ENCODE results near the gene CALM1. TPM values are rescaled to one million over a fixed set of nuclear protein-coding genes. Genes with fewer than 3 reads are reported as not detected.

The CALM1 gene
- total RNA-seq, 2 donors from 2014 or later = 237 to 287 TPM

GRCh38 chr14:90400904-90401561, 4.2 kb downstream of the CALM1 start:
- Histone ChIP-seq H3K9me3 (no peaks in the 10 kb centered on the region), H3K27me3 (replicated peaks; ENCODE audit: insufficient read depth) (no peaks in the 10 kb centered on the region), H3K36me3 (peaks cover 14 to 22% of the 10 kb centered on the region in 2 donors), H3K4me1 (replicated peaks) (peaks cover 26% of the 10 kb centered on the region), H3K27ac (peak overlapping the region in 1 of 2 donors; percentile 89), H3K4me3 (no peak overlapping the region)
- TF ChIP-seq POLR2AphosphoS5 (IDR thresholded peaks at IDR 0.05) (no peak), CTCF (IDR thresholded peaks at IDR 0.05) (no peak), POLR2A (IDR thresholded peaks at IDR 0.05) (no peak)
- intact Hi-C loops (cut with DNase I) = loop anchor here (10.0 kb wide), 1 partner anchor 224 kb away; no protein-coding TSS in a partner anchor
- WGBS = 63% methylated on average over 7 of the region's 7 CpGs
- DNase-seq (ENCODE audit: low spot score) = no peak

- 76% methylated on average over 7 of the region's 7 CpGs for WGBS
- no peaks in the 10 kb centered on the region for H3K9me3 ChIP-seq
- intact Hi-C loops (cut with DNase I) = loop anchor here (10.0 kb wide), 1 partner anchor 223 kb away; no protein-coding TSS in a partner anchor
- peak overlapping the region; percentile 35 to 89 for H3K27ac ChIP-seq
- H3K4me1 ChIP-seq (replicated peaks) = peaks cover 23% of the 10 kb centered on the region
- DNase-seq (ENCODE audit: low spot score) = no peak
- H3K4me3 ChIP-seq = no peak overlapping the region
- H3K36me3 ChIP-seq = peaks cover 14 to 22% of the 10 kb centered on the region in 2 donors
- no peaks in the 10 kb centered on the region for H3K27me3 ChIP-seq (replicated peaks; ENCODE audit: insufficient read depth)
- no peak for TF ChIP-seq POLR2A (IDR thresholded peaks at IDR 0.05)
- TF ChIP-seq CTCF (IDR thresholded peaks at IDR 0.05) = no peak
- TF ChIP-seq POLR2AphosphoS5 (IDR thresholded peaks at IDR 0.05) = no peak
Measured at GRCh38 chr14:90402016-90402415, 5.2 kb downstream of the CALM1 start.

- H3K4me3 ChIP-seq = no peak overlapping the region
- no peaks in the 10 kb centered on the region for H3K9me3 ChIP-seq
- H3K27me3 ChIP-seq (replicated peaks; ENCODE audit: insufficient read depth) = no peaks in the 10 kb centered on the region
- WGBS = 54% methylated on average over 2 of the region's 2 CpGs
- intact Hi-C loops (cut with DNase I) = loop anchor here (10.0 kb wide), 1 partner anchor 222 kb away; no protein-coding TSS in a partner anchor
- TF ChIP-seq POLR2A (IDR thresholded peaks at IDR 0.05) (no peak), CTCF (IDR thresholded peaks at IDR 0.05) (no peak), POLR2AphosphoS5 (IDR thresholded peaks at IDR 0.05) (no peak)
- H3K4me1 ChIP-seq (replicated peaks) = peaks cover 23% of the 10 kb centered on the region
- H3K36me3 ChIP-seq = peaks cover 14 to 22% of the 10 kb centered on the region in 2 donors
- DNase-seq (ENCODE audit: low spot score) = no peak
- H3K27ac ChIP-seq = peak overlapping the region; percentile 38 to 89
Measured at GRCh38 chr14:90403065-90403464, 6.2 kb downstream of the CALM1 start.

GRCh38 chr14:90405101-90405500, 8.3 kb downstream of the CALM1 start:
- H3K27ac ChIP-seq = no peak overlapping the region
- TF ChIP-seq CTCF (IDR thresholded peaks at IDR 0.05) = no peak
- TF ChIP-seq POLR2A (IDR thresholded peaks at IDR 0.05) = no peak
- no peak for TF ChIP-seq POLR2AphosphoS5 (IDR thresholded peaks at IDR 0.05)
- no peaks in the 10 kb centered on the region for H3K9me3 ChIP-seq
- intact Hi-C loops (cut with DNase I) = loop anchor here (10.0 kb wide), 1 partner anchor 220 kb away; no protein-coding TSS in a partner anchor
- no peak for DNase-seq (ENCODE audit: low spot score)
- H3K4me3 ChIP-seq = no peak overlapping the region
- no peaks in the 10 kb centered on the region for H3K27me3 ChIP-seq (replicated peaks; ENCODE audit: insufficient read depth)
- peaks cover 14% of the 10 kb centered on the region for H3K4me1 ChIP-seq (replicated peaks)
- H3K36me3 ChIP-seq = peaks cover 14 to 22% of the 10 kb centered on the region in 2 donors
- WGBS = 70% methylated on average over 9 of the region's 9 CpGs

- peaks cover 8% of the 10 kb centered on the region for H3K4me1 ChIP-seq (replicated peaks)
- no peak for DNase-seq (ENCODE audit: low spot score)
- H3K4me3 ChIP-seq = no peak overlapping the region
- no peaks in the 10 kb centered on the region for H3K27me3 ChIP-seq (replicated peaks; ENCODE audit: insufficient read depth)
- 58% methylated on average over 4 of the region's 4 CpGs for WGBS
- intact Hi-C loops (cut with DNase I) = loop anchor here (10.0 kb wide), 1 partner anchor 219 kb away; no protein-coding TSS in a partner anchor
- peaks cover 14 to 22% of the 10 kb centered on the region in 2 donors for H3K36me3 ChIP-seq
- TF ChIP-seq POLR2AphosphoS5 (IDR thresholded peaks at IDR 0.05) (no peak), POLR2A (IDR thresholded peaks at IDR 0.05) (no peak), CTCF (IDR thresholded peaks at IDR 0.05) (no peak)
- no peak overlapping the region for H3K27ac ChIP-seq
- H3K9me3 ChIP-seq = no peaks in the 10 kb centered on the region
Measured at GRCh38 chr14:90405755-90406154, 8.9 kb downstream of the CALM1 start.

All from prostate gland (tissue), 2 donors.